GM19193 (cell line): ENCODE data around the gene TEX13B.

Experiments
- POLR2A ChIP-seq: IDR thresholded peaks from 4 replicates; pipeline ENCODE4 v1.6.1; 2011; ENCODE audit not compliant: insufficient read depth, insufficient read length; ENCODE audit errors: extremely low read depth

Gene TEX13B

GRCh38 chrX:107982356-107982755 lies at the start of gene TEX13B:
Gene TEX13B, minus strand, starts transcription at chrX:107982370. Its CDS starts 243 bp downstream, at chrX:107982127.
- TF ChIP-seq POLR2A = no peak

DNA sequence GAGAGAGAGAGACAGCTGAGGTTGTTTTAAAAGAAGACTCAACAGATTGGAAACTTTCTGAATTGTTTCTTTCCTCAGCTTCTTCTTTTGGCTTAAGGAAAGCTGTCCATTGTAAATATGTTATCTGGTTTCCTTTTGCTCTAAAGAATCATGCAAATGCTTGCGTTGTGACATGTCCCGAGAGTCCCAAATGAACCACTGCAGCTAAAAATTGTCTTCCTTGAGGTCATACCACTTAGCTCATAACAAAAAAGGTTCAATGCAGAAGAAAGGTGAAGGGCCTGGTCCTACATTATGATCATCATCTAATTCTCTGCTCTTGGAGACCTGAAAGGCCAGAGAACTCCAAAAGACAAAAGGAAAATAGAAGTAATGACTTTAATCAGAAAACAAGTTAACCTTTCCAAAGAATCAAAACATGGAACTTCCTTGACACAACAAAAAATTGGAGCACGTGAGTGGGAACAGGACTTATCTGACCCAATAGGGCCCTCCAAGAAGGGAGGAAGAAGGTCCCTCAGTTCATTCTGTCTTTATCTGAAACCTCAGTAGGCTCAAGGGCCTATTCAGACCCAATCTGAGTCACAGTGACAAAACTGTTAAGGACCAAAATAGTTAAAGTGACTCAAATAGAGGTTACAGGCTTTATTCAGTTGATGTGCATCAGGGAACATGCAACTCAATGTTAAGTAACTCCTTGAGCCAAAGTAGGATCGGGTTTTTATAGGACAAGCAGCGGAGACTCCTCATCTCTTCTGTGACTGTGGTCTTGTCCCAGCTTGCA lies 48.0 kb upstream of the TEX13B start:
- no peak for TF ChIP-seq POLR2A

GRCh38 chrX:108028854-108029253 lies 46.7 kb upstream of the TEX13B start:
- no peak for TF ChIP-seq POLR2A

- no peak for TF ChIP-seq POLR2A
These were observed 43.9 kb upstream of the TEX13B start for GRCh38 chrX:108025954-108026600.

- TF ChIP-seq POLR2A = no peak
These were observed 43.2 kb upstream of the TEX13B start for GRCh38 chrX:108025376-108025775.

- TF ChIP-seq POLR2A = no peak
These were observed 40.4 kb upstream of the TEX13B start for GRCh38 chrX:108022491-108023089.

DNA sequence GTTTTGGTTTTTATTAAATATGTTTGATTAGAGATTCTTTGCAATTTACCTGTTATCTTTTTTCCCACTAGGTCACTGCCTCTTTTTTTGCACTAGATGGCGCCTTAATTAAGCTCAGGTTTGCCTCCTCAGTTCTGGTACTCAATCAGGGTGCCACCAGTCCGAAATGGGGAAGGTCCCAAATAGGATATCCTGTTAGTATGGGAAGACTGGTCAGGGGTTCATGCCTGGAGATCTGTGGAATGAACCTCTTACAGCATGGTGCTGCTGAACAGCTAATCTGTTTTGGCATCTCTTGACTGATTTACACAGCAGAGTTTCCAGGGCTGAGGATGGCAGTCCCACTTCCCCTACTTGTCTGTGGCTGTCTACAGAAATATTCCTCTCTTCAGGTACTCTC lies 38.5 kb upstream of the TEX13B start:
- no peak for TF ChIP-seq POLR2A

- TF ChIP-seq POLR2A = no peak
These were observed 37.3 kb upstream of the TEX13B start for GRCh38 chrX:108019382-108019875.

DNA sequence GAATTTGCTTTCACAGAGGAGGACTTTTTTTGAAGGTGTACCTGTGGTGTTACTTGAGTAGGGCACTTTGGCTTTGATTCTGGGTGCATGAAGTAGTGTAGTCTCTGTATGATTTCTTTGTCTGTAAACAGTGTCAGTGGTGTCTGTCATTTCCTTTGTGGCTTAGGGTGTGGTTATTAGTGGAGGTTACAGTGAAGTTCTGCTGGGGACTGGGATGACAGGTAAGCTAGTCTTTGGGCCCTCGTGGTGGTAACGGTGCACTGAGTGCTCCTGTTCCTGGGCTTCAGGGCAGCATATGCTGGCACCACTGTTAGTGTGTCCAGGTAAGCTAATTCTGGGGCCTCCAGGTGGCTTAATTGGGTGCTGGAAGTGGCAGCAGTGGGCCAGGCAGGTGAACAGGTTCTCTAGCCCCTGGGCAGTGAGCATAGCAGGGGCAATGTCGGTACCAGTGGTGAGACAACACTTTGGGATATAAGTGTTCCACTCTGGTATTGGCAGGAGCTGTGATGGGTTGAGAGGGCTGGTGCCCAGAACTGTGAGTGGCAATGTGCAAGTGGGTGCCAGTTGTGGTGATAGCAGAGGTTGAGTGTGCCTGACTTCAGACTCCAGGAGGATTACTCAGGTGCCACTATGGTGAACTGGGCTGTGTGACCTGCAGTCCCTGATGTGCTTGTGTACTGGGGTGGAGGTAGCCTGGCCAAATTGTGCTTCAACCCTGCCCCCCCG lies 36.6 kb upstream of the TEX13B start:
- TF ChIP-seq POLR2A = no peak

DNA sequence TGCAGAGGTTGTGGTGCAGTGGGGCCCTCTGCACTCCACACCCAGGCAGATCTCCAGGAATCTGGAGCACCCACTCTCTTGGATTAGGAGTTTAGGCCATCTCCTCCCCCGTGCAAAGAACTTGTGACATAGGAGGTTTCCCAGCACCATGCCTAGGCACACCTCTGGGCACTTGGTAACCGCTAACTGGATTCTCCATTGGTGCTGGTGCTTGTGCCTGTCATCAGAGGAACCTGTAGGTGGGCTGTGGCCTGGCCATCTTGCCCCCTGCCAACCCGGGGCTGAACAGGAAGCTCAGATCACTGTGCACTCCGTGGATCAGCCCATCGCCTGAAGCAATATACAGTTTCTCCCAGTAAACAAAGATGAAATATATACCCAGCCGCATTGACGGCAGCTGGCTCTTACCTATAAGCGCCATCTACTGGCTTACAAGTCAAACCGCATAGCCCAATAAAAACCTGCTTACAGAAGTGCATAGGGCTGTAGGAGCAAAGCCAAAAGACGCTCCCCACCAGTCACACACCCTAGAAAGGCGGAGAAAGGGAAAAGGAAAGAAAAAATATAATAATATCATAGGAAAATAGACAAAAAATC lies 19.1 kb upstream of the TEX13B start:
- no peak for TF ChIP-seq POLR2A

GRCh38 chrX:108000751-108001150 lies 18.6 kb upstream of the TEX13B start:
- no peak for TF ChIP-seq POLR2A

DNA sequence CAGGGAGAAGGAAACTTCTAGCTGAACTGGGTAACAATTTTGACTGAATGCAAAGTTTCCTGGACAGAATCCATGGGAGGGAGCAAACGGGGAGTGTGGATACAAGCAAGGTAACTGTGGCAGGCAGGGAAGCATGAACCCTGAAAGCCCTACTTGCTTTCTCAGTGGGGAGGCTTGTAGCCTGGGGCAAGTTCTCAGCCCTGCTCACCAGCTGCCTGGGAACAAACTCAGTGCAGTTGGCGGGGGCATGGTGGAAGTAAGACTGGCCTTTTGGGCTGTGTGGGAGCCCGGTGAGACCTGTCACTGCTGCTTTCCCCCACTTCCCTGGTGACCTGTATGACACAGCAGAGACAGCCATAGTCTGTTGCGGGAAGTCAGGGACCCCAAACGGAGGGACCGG lies 14.0 kb upstream of the TEX13B start:
- no peak for TF ChIP-seq POLR2A

DNA sequence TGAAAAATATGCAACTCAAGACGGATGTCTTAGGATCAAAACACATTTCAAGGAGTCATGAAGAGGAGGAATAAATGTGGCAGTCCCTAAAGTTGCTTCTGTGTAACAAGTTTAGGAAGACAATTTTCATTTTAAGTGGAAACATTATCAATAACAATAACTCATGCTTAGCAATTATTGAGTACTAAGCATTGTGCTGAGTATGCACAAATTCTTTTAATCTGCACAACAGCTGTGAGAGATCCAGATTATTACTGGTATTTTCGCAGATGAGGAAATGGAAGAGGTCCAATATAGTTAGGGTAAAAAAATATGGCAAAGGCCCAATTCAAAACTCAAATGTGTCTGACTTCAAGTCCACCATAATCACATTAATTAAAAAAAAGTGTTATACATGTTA lies 2.9 kb upstream of the TEX13B start:
- no peak for TF ChIP-seq POLR2A

DNA sequence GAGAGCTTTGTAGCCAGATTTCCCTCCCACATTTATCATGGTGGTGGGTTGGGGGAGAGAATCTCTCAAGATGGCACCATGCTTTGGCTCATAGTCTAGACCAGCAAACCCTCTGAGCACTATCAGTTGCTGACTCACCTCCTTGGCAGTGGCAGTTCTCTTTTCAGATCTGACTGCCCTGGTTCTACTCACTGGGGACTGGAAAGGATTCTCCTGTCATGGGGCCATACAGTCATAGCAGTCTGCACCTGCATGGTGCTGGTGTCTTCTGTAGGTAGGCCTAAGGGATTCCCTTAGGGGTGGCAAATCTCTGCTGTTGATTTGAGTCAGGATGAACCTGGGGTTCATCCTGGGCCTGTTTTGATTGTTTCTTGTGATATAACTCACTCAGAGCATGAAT lies 2.6 kb downstream of the TEX13B start:
- no peak for TF ChIP-seq POLR2A

- no peak for TF ChIP-seq POLR2A
These were observed 3.4 kb downstream of the TEX13B start for GRCh38 chrX:107978707-107979307.

GRCh38 chrX:107978071-107978470 lies 4.1 kb downstream of the TEX13B start:
- no peak for TF ChIP-seq POLR2A
